Vagina (tissue), 2 donors: ENCODE results near the gene CDH6. TPM values are rescaled to one million over a fixed set of nuclear protein-coding genes. Genes with fewer than 3 reads are reported as not detected.

Experiments
- DNase-seq, 2 donors: peaks; one replicate each; pipeline ENCODE4 v3.0.0-alpha.2; 2017; ENCODE audit errors: extremely low spot score in 2 of 2
- H3K27ac ChIP-seq: fragments of 200-600 bp; sonication (generic); one replicate; pipeline ENCODE4 v1.5.1; 2019
- H3K27me3 ChIP-seq: fragments of 200-600 bp; sonication (generic); one replicate; pipeline ENCODE4 v1.5.1; 2019
- H3K36me3 ChIP-seq, 2 donors: fragments of 200-600 bp; sonication (generic); one replicate each; pipeline ENCODE4 v1.5.1; 2017 to 2019
- H3K4me1 ChIP-seq: fragments of 200-600 bp; sonication (generic); one replicate; pipeline ENCODE4 v1.5.1; 2019
- H3K4me3 ChIP-seq, 2 donors: fragments of 200-600 bp; sonication (generic); 1 replicate in 1 of 2; 2 replicates in 1 of 2; pipeline ENCODE4 v1.5.1; 2016 to 2019
- H3K9me3 ChIP-seq: fragments of 200-600 bp; sonication (generic); one replicate; pipeline ENCODE4 v1.5.1; 2019
- CTCF ChIP-seq, 3 experiments: fragments of 450-650 bp in 2 of 3; fragments of 200-600 bp in 1 of 3; sonication (generic) in 1 of 3; IDR thresholded peaks; one replicate each; pipeline ENCODE4 v1.5.1; 2017 to 2019; ENCODE audit warnings: antibody characterized with exemption in 3 of 3, mild to moderate bottlenecking in 2 of 3, moderate library complexity in 2 of 3
- POLR2A ChIP-seq, 2 donors: fragments of 450-650 bp; IDR thresholded peaks; one replicate each; pipeline ENCODE4 v1.6.1; 2017; ENCODE audit warnings: antibody characterized with exemption in 2 of 2, mild to moderate bottlenecking in 2 of 2, moderate library complexity in 2 of 2
- POLR2AphosphoS5 ChIP-seq, 2 donors: sonication (generic); formaldehyde crosslinking; IDR thresholded peaks; one replicate each; pipeline ENCODE4 v1.9.0; 2017; ENCODE audit warnings: antibody characterized with exemption in 2 of 2, mild to moderate bottlenecking in 2 of 2, low read depth in 1 of 2; ENCODE audit not compliant: insufficient read depth in 1 of 2
- intact Hi-C: fragments of 100-400 bp; cut with DNase I; formaldehyde crosslinking; loops from one replicate; pipeline ENCODE4 v1.15.1; 2023
- total RNA-seq: library from RNA; depleted of rRNA; stranded (reverse); fragments of >200 nt; gene quantifications from one replicate; pipeline ENCODE4 v1.2.3, GENCODE V29; 2016

Gene CDH6
- total RNA-seq, 1 donor from 2014 or later: 5.2 TPM

- Histone ChIP-seq H3K9me3 (no peaks in the 10 kb centered on the region), H3K27me3 (no peaks in the 10 kb centered on the region), H3K4me1 (no peaks in the 10 kb centered on the region), H3K36me3 (no peaks in the 10 kb centered on the region), H3K4me3 (no peak overlapping the region), H3K27ac (no peak overlapping the region)
- intact Hi-C loops: no loop called here
- TF ChIP-seq POLR2AphosphoS5 (IDR thresholded peaks at IDR 0.05; ENCODE audit: insufficient read depth in 1 of 2, low read depth in 1 of 2) (no peak), POLR2A (IDR thresholded peaks at IDR 0.05) (no peak)
- DNase-seq: no peak
Observed at GRCh38 chr5:31287985-31288384, 94.5 kb downstream of the CDH6 start.

GRCh38 chr5:31289429-31289828 lies 95.9 kb downstream of the CDH6 start:
- no peak for TF ChIP-seq CTCF (IDR thresholded peaks at IDR 0.05)
- TF ChIP-seq POLR2AphosphoS5 (IDR thresholded peaks at IDR 0.05; ENCODE audit: insufficient read depth in 1 of 2, low read depth in 1 of 2): no peak
- intact Hi-C loops: no loop called here
- no peak for DNase-seq
- no peaks in the 10 kb centered on the region for H3K27me3 ChIP-seq
- H3K27ac ChIP-seq: no peak overlapping the region
- no peaks in the 10 kb centered on the region for H3K4me1 ChIP-seq
- H3K4me3 ChIP-seq: no peak overlapping the region
- no peaks in the 10 kb centered on the region for H3K36me3 ChIP-seq
- no peaks in the 10 kb centered on the region for H3K9me3 ChIP-seq

GRCh38 chr5:31291323-31291854 lies 97.9 kb downstream of the CDH6 start:
- H3K27me3 ChIP-seq: no peaks in the 10 kb centered on the region
- no peak overlapping the region for H3K27ac ChIP-seq
- no peaks in the 10 kb centered on the region for H3K4me1 ChIP-seq
- TF ChIP-seq CTCF (IDR thresholded peaks at IDR 0.05): no peak
- no peak for TF ChIP-seq POLR2A (IDR thresholded peaks at IDR 0.05)
- TF ChIP-seq POLR2AphosphoS5 (IDR thresholded peaks at IDR 0.05; ENCODE audit: insufficient read depth in 1 of 2, low read depth in 1 of 2): no peak
- intact Hi-C loops: no loop called here
- no peak overlapping the region for H3K4me3 ChIP-seq
- H3K36me3 ChIP-seq: no peaks in the 10 kb centered on the region
- no peak for DNase-seq
- H3K9me3 ChIP-seq: no peaks in the 10 kb centered on the region

- intact Hi-C loops: no loop called here
- Histone ChIP-seq H3K27me3 (no peaks in the 10 kb centered on the region), H3K4me3 (no peak overlapping the region), H3K4me1 (no peaks in the 10 kb centered on the region), H3K9me3 (no peaks in the 10 kb centered on the region), H3K27ac (no peak overlapping the region), H3K36me3 (no peaks in the 10 kb centered on the region)
- TF ChIP-seq CTCF (IDR thresholded peaks at IDR 0.05) (no peak), POLR2A (IDR thresholded peaks at IDR 0.05) (no peak), POLR2AphosphoS5 (IDR thresholded peaks at IDR 0.05; ENCODE audit: insufficient read depth in 1 of 2, low read depth in 1 of 2) (no peak)
- no peak for DNase-seq
Observed at GRCh38 chr5:31300501-31300900, 107.0 kb downstream of the CDH6 start.

GRCh38 chr5:31301833-31302232 lies 108.3 kb downstream of the CDH6 start:
- Histone ChIP-seq H3K27ac (no peak overlapping the region), H3K4me1 (no peaks in the 10 kb centered on the region), H3K27me3 (no peaks in the 10 kb centered on the region), H3K36me3 (no peaks in the 10 kb centered on the region), H3K9me3 (no peaks in the 10 kb centered on the region), H3K4me3 (no peak overlapping the region)
- TF ChIP-seq POLR2AphosphoS5 (IDR thresholded peaks at IDR 0.05; ENCODE audit: insufficient read depth in 1 of 2, low read depth in 1 of 2): no peak
- no peak for DNase-seq
- intact Hi-C loops: no loop called here

GRCh38 chr5:31303688-31304087 lies 110.2 kb downstream of the CDH6 start:
- H3K4me1 ChIP-seq: no peaks in the 10 kb centered on the region
- intact Hi-C loops: no loop called here
- no peak overlapping the region for H3K27ac ChIP-seq
- no peak overlapping the region for H3K4me3 ChIP-seq
- DNase-seq: no peak
- no peaks in the 10 kb centered on the region for H3K9me3 ChIP-seq
- TF ChIP-seq POLR2A (IDR thresholded peaks at IDR 0.05) (no peak), CTCF (IDR thresholded peaks at IDR 0.05) (no peak), POLR2AphosphoS5 (IDR thresholded peaks at IDR 0.05; ENCODE audit: insufficient read depth in 1 of 2, low read depth in 1 of 2) (no peak)
- H3K36me3 ChIP-seq: no peaks in the 10 kb centered on the region
- no peaks in the 10 kb centered on the region for H3K27me3 ChIP-seq
